Measurements from ENCODE around the gene TMEM204.

DNA sequence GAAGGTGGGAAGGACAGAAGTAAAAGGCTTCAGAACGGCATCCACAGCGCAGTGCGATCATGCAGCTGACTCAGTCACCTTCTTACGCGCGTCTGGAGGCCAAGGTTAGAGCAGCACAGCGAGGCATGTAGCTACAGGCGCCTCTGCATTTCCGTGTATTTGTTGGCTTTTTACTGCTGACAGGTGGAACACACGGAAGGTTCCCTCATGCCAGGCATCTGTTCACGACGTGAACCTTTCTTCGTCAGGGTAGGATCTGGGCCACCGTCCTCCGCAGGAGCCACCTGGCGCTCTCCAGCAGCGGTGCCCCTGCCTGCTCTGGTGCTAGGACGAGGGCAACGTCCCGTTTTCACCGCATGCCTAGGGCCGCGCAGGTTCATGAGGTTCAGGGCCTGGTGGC is 15.3 kb downstream of the TMEM204 start:
- TF ChIP-seq, protein P1, sequence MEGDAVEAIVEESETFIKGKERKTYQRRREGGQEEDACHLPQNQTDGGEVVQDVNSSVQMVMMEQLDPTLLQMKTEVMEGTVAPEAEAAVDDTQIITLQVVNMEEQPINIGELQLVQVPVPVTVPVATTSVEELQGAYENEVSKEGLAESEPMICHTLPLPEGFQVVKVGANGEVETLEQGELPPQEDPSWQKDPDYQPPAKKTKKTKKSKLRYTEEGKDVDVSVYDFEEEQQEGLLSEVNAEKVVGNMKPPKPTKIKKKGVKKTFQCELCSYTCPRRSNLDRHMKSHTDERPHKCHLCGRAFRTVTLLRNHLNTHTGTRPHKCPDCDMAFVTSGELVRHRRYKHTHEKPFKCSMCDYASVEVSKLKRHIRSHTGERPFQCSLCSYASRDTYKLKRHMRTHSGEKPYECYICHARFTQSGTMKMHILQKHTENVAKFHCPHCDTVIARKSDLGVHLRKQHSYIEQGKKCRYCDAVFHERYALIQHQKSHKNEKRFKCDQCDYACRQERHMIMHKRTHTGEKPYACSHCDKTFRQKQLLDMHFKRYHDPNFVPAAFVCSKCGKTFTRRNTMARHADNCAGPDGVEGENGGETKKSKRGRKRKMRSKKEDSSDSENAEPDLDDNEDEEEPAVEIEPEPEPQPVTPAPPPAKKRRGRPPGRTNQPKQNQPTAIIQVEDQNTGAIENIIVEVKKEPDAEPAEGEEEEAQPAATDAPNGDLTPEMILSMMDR (conservative IDR thresholded peaks at IDR 0.05): no peak
- TF ChIP-seq EZH2 (IDR thresholded peaks at IDR 0.05; ENCODE audit: low read depth): no peak

Data from PC-9 (cell line).